Activated CD4-positive, alpha-beta T cell treated with anti-CD3 and anti-CD28 coated beads for 48 hours (primary cell): ENCODE results near the gene CNOT2.

Experiments
- DNase-seq: peaks from one replicate; pipeline ENCODE4 v3.0.0-alpha.2; 2020

Gene CNOT2

DNA sequence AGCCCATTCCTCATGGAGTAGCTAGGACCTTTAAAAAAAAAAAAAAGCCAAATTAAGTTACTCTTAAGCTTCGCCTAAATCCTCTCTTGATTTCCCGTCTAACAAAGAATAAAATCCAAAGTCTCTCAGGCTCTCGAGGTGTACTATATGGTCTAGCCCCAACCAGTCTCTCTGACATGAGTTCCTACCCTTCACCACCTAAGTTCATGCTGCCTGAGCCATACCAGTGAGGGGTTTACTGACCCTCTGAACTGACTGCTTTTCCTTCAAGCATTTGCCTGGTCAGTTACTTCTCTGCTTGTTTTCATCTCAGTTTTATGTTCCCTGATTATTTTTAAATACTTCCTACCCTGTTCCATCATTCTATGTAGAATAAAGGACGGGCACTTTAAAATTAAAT, 64.6 kb downstream of the CNOT2 start:
- no peak for DNase-seq

DNA sequence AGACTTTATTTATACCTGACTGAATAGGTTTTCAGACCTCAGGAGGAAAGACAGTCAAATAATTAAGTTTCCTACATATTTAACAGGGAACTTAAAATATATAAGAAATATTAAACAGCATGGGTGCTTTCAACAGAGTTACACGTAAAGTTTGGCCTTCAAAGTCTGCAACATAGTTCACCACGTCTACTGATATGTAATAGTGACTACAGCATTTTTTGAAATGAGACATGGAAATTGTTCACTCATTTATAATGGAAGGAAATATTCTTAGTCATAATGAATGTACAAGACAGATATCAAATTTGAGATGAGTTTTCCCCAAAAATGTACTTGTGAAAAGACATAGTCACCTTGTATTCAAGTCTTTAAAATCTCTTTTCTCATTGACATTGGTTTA, 66.1 kb downstream of the CNOT2 start:
- DNase-seq: no peak

- DNase-seq: no peak
Observed at GRCh38 chr12:70314145-70314544, 70.9 kb downstream of the CNOT2 start.

DNA sequence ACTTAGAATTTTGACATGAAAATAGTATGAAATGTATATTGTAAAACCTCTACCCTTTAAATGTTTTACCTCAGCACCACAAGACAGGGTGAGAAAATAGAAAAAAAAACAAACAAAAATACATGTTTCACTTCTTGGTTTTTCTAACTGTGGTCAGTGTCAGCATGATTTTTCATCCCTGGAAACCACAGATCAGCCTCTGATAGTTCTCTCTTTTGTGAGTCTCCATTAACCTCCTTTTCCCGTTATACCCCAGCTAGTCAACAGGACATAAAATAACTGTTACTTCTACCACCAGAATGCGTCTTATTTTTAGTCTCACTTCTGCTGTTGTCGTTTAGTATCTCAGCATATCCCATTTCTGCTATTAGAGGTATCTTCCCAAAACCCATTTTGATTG, 74.5 kb downstream of the CNOT2 start:
- DNase-seq: no peak

- no peak for DNase-seq
Observed at GRCh38 chr12:70319605-70320004, 76.4 kb downstream of the CNOT2 start.

DNA sequence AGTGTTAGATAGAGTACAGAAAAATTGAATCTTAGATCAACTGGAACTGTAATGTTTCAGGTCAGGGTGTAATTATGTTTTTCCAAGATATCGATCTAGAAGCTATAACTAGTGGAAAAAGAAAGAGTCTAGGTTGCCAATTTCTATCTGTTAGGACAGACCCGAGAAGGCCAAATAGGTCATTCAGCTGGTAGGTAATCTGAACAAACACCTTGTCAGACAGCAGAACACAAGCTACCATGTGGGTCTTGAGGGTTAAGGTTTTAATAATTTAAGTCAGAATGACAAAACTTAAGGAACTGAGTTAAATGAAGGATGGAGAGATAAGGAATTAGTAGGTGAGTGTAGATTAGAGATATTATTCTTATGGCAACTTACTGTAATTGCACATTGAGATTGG, 78.0 kb downstream of the CNOT2 start:
- no peak for DNase-seq

DNA sequence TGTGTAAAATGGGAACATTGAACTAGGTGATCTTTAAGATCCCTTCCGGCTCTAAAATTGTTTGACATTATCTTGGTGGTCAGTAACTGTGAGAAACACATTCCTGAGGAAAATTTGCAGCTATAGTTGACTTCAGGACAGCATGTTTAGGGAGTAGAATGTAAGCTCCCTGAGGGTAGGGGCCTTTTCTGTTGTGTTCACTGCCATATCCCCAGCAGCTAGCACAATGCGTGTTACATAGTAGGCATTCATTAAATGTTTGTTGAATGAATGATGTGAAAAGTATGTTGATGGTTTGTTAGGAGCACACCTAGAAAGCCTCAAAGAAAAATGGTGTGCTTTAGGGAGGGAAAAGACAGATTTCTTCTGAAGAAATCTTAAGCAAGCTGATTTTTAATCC, 84.3 kb downstream of the CNOT2 start:
- no peak for DNase-seq

- DNase-seq: no peak
Observed at GRCh38 chr12:70329728-70330127, 86.5 kb downstream of the CNOT2 start.

DNA sequence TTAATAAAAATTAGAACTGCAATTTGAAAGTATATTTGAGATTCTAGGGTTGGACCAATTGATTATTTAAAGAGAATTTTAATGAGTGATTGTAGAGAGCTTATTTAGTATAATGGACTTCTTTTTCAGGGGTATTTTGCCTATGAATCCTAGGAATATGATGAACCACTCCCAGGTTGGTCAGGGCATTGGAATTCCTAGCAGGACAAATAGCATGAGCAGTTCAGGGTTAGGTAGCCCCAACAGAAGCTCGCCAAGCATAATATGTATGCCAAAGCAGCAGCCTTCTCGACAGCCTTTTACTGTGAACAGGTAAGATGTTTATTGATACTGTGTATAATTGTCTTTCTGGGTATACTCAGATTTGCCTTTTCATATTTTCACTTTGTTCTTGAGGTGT, 86.9 kb downstream of the CNOT2 start:
- no peak for DNase-seq

- DNase-seq: no peak
Observed at GRCh38 chr12:70332236-70332635, 89.0 kb downstream of the CNOT2 start.

- DNase-seq: no peak
Observed at GRCh38 chr12:70334742-70335141, 91.5 kb downstream of the CNOT2 start.

GRCh38 chr12:70338531-70338930, 95.3 kb downstream of the CNOT2 start:
- no peak for DNase-seq

- no peak for DNase-seq
Observed at GRCh38 chr12:70351076-70351475, 107.8 kb downstream of the CNOT2 start.

DNA sequence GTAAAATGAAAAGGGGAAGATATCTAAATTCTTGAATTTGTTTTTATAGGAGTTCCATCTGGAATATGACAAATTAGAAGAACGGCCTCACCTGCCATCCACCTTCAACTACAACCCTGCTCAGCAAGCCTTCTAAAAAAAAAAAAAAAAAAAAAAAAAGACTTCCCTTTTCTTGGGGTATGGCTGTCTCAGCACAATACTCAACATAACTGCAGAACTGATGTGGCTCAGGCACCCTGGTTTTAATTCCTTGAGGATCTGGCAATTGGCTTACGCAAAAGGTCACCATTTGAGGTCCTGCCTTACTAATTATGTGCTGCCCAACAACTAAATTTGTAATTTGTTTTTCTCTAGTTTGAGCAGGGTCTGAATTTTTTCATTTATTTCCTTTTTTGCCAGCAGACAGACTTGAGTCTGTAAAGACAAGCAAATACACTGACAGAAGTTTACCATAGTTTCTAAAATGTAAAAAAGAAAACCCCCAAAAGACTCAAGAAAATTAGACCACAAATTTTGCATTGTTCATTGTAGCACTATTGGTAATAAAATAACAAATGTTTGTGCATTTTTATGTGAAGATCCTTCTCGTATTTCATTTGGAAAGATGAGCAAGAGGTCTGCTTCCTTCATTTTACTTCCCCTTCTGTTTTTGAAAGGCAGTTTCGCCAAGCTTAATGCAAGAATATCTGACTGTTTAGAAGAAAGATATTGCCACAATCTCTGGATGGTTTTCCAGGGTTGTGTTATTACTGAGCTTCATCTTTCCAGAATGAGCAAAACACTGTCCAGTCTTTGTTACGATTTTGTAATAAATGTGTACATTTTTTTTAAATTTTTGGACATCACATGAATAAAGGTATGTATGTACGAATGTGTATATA, 110.8 kb downstream of the CNOT2 start:
- DNase-seq: no peak

GRCh38 chr12:70354787-70355186, 111.6 kb downstream of the CNOT2 start:
- no peak for DNase-seq

DNA sequence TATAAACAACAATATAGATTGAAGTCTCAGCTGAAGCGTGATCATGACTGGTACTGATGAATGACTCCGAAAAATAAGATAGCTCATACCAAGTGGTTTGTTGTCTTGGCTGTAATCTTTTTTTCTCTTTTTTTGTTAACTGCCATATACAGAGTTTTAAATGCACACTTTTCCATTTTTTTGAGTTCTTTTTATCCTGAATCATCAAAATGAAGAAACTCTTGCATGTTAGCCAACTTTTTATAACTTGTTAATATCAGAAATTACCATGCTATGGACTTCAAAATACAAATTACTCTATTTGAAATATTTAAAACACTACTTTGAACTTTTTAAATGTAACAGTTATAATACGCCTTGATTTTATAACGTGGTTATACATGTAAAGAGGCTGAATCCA, 112.7 kb downstream of the CNOT2 start:
- DNase-seq: no peak

GRCh38 chr12:70359458-70360197, 116.4 kb downstream of the CNOT2 start:
- no peak for DNase-seq

GRCh38 chr12:70360218-70360617, 117.0 kb downstream of the CNOT2 start:
- DNase-seq: no peak

DNA sequence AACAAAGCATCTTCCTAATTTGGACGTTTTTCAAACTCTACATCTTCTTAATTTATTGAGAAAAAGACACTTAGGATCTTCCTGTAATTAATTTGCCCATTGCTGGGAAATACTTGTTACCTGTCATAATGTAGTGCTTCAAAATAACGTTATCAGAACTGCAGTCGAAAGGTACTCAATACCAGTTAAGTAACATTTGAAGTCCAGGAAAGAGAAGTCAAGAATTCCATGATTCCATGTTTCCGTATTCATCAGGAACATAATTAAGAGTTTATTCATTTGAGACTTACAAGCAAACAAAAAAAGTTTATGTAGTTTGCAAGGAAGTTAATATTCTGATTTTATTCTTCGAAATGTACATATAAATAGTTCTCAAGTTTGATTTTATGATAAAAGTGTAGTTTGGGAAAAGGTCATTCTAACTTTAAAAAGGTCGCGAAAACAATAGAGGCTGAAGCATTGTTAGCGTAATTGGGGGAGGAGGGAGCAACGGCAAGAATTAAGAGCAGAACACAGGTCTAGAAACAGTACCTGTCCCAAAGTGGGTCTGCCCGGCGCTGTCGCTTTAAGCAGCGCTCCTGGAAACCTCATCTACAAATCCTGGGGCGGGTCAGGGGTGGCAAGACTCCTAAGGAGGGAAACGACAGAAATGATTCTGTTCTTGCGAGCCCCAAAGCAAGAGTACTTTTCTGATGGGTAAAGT, 121.6 kb downstream of the CNOT2 start:
- no peak for DNase-seq

GRCh38 chr12:70365398-70365647, 122.1 kb downstream of the CNOT2 start:
- DNase-seq: no peak

DNA sequence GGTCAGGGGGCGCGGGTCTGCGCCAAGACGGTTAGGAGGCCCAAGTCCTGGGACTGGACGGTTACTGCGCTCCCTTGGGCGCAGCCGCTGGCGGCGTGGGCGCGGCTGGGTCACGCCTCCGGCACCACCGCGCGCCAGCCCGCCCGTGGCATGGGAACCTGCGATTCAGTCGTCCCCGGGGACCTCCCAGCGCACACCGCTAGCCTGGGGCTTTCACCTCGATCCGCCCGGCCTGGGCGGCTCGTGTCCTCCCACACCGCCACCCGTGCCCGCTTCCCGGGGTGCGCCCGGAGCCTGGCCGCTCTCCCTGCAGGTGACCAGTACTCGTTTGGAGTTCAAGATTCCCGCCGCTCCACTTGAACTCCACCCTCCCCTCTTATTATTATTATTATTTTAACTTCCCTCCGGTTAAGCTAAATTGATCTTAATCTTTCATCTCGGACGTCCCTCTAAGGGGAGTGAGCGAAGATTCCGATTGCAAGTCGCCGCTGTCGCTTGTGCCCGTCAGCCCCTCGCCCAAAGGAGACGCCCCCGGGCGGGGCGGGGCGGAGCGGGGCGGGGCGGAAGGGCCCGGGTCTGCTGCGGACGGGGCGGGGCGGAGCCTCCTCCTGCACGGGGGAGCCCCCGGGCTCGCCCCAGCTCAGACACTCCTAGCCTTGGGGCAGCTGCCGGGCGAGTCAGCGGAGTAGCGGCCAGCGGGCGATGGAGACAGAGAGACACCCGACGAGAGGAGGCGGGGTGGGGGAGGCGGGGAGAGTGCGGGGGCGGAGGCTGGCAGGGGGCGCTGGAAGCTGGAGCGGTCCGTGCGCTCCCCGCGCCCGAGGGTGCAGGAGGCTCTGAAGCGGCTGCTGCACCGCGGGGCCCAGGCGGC, 122.7 kb downstream of the CNOT2 start, which contains the start of gene KCNMB4:
TSS of gene KCNMB4 (plus strand) at position 643 of the 871 bp plus-strand sequence. CDS start 445 bp downstream, outside the sequence.
- peak; percentile 80 for DNase-seq

GRCh38 chr12:70366581-70367257, 123.5 kb downstream of the CNOT2 start:
- peak; percentile 64 for DNase-seq
